Measurements from ENCODE around the gene SLC12A4. TPM values are rescaled to one million over a fixed set of nuclear protein-coding genes. Genes with fewer than 3 reads are reported as not detected.
"Not testable (repeated sequence)": the region's sequence is repeated elsewhere in the genome, so short reads cannot be mapped to it uniquely, and the experiment has no call there.

The SLC12A4 gene
- total RNA-seq, 1 experiment from 2014 or later: 11.0 TPM

- no peaks in the 10 kb centered on the region for H4K20me1 ChIP-seq (ENCODE audit: insufficient read depth, low read depth, low read length)
- H3K4me2 ChIP-seq (ENCODE audit: low read depth, low read length, poor library complexity, severe bottlenecking): no peak overlapping the region
- H3K36me3 ChIP-seq (ENCODE audit: insufficient read depth, low read length): no peaks in the 10 kb centered on the region
- H3K27ac ChIP-seq (ENCODE audit: low read length): no peak overlapping the region
- no peak overlapping the region for H2AFZ ChIP-seq (ENCODE audit: low read length)
- H3K9me2 ChIP-seq (replicated peaks; ENCODE audit: insufficient read depth, low read length): no peaks in the 10 kb centered on the region
- no peak overlapping the region for H3K4me3 ChIP-seq (ENCODE audit: low read length)
- H3K27me3 ChIP-seq (ENCODE audit: low read length): no peaks in the 10 kb centered on the region
- H3K79me2 ChIP-seq (ENCODE audit: low read length): peaks cover 15% of the 10 kb centered on the region; the same call in 1 of the 2 replicates
- no peaks in the 10 kb centered on the region for H3K9me3 ChIP-seq (ENCODE audit: low read length)
- no peaks in the 10 kb centered on the region for H3K4me1 ChIP-seq (ENCODE audit: low read length)
- no peak for DNase-seq
- no peak overlapping the region for H3K9ac ChIP-seq (ENCODE audit: low read length)
These were observed 51.1 kb downstream of the SLC12A4 start for GRCh38 chr16:67917140-67917851.

GRCh38 chr16:67915831-67916723 lies 52.4 kb downstream of the SLC12A4 start:
- H3K79me2 ChIP-seq (ENCODE audit: low read length): peaks cover 19% of the 10 kb centered on the region; the same call in 1 of the 2 replicates

GRCh38 chr16:67915496-67915769 lies 53.0 kb downstream of the SLC12A4 start:
- not testable (repeated sequence) for H3K4me2 ChIP-seq (ENCODE audit: low read depth, low read length, poor library complexity, severe bottlenecking); DNase-seq; H3K9me2 ChIP-seq (replicated peaks; ENCODE audit: insufficient read depth, low read length); H3K4me3 ChIP-seq (ENCODE audit: low read length); H3K27me3 ChIP-seq (ENCODE audit: low read length); H3K9ac ChIP-seq (ENCODE audit: low read length); H3K27ac ChIP-seq (ENCODE audit: low read length); H3K36me3 ChIP-seq (ENCODE audit: insufficient read depth, low read length); H3K4me1 ChIP-seq (ENCODE audit: low read length); H3K9me3 ChIP-seq (ENCODE audit: low read length); H4K20me1 ChIP-seq (ENCODE audit: insufficient read depth, low read depth, low read length); H2AFZ ChIP-seq (ENCODE audit: low read length)
- H3K79me2 ChIP-seq (ENCODE audit: low read length): peaks cover 16% of the 10 kb centered on the region; the same call in 1 of the 2 replicates

More at GRCh38 chr16:67915831-67916723, 52.4 kb downstream of the SLC12A4 start:
- no peak overlapping the region for H2AFZ ChIP-seq (ENCODE audit: low read length)
- H3K27me3 ChIP-seq (ENCODE audit: low read length): no peaks in the 10 kb centered on the region
- H3K9me2 ChIP-seq (replicated peaks; ENCODE audit: insufficient read depth, low read length): no peaks in the 10 kb centered on the region
- H3K4me2 ChIP-seq (ENCODE audit: low read depth, low read length, poor library complexity, severe bottlenecking): no peak overlapping the region
- no peaks in the 10 kb centered on the region for H3K36me3 ChIP-seq (ENCODE audit: insufficient read depth, low read length)
- no peak overlapping the region for H3K4me3 ChIP-seq (ENCODE audit: low read length)
- no peaks in the 10 kb centered on the region for H4K20me1 ChIP-seq (ENCODE audit: insufficient read depth, low read depth, low read length)
- H3K4me1 ChIP-seq (ENCODE audit: low read length): no peaks in the 10 kb centered on the region
- H3K9me3 ChIP-seq (ENCODE audit: low read length): no peaks in the 10 kb centered on the region
- H3K27ac ChIP-seq (ENCODE audit: low read length): no peak overlapping the region
- no peak overlapping the region for H3K9ac ChIP-seq (ENCODE audit: low read length)
- no peak for DNase-seq

GRCh38 chr16:67914758-67915495 lies 53.5 kb downstream of the SLC12A4 start:
- no peak for DNase-seq
- Histone ChIP-seq H3K27me3 (ENCODE audit: low read length) (no peaks in the 10 kb centered on the region), H3K4me1 (ENCODE audit: low read length) (peaks cover 3% of the 10 kb centered on the region), H3K4me3 (ENCODE audit: low read length) (no peak overlapping the region), H3K9me2 (replicated peaks; ENCODE audit: insufficient read depth, low read length) (no peaks in the 10 kb centered on the region), H3K27ac (ENCODE audit: low read length) (no peak overlapping the region), H2AFZ (ENCODE audit: low read length) (no peak overlapping the region), H3K9ac (ENCODE audit: low read length) (no peak overlapping the region), H3K4me2 (ENCODE audit: low read depth, low read length, poor library complexity, severe bottlenecking) (no peak overlapping the region), H3K9me3 (ENCODE audit: low read length) (no peaks in the 10 kb centered on the region), H3K36me3 (ENCODE audit: insufficient read depth, low read length) (no peaks in the 10 kb centered on the region), H3K79me2 (ENCODE audit: low read length) (peaks cover 14% of the 10 kb centered on the region; the same call in 1 of the 2 replicates), H4K20me1 (ENCODE audit: insufficient read depth, low read depth, low read length) (no peaks in the 10 kb centered on the region)

- Histone ChIP-seq H3K9me2 (replicated peaks; ENCODE audit: insufficient read depth, low read length) (no peaks in the 10 kb centered on the region), H3K27me3 (ENCODE audit: low read length) (no peaks in the 10 kb centered on the region), H3K9ac (ENCODE audit: low read length) (no peak overlapping the region), H3K4me3 (ENCODE audit: low read length) (no peak overlapping the region), H3K4me2 (ENCODE audit: low read depth, low read length, poor library complexity, severe bottlenecking) (no peak overlapping the region), H3K36me3 (ENCODE audit: insufficient read depth, low read length) (no peaks in the 10 kb centered on the region), H3K4me1 (ENCODE audit: low read length) (peaks cover 8% of the 10 kb centered on the region), H4K20me1 (ENCODE audit: insufficient read depth, low read depth, low read length) (no peaks in the 10 kb centered on the region), H3K79me2 (ENCODE audit: low read length) (peaks cover 4% of the 10 kb centered on the region; the same call in 1 of the 2 replicates), H3K9me3 (ENCODE audit: low read length) (no peaks in the 10 kb centered on the region), H3K27ac (ENCODE audit: low read length) (no peak overlapping the region), H2AFZ (ENCODE audit: low read length) (no peak overlapping the region)
- DNase-seq: no peak
These were observed 58.3 kb downstream of the SLC12A4 start for GRCh38 chr16:67910158-67910557.

- Histone ChIP-seq H2AFZ (ENCODE audit: low read length) (no peak overlapping the region), H3K9ac (ENCODE audit: low read length) (no peak overlapping the region), H3K9me2 (replicated peaks; ENCODE audit: insufficient read depth, low read length) (no peaks in the 10 kb centered on the region), H4K20me1 (ENCODE audit: insufficient read depth, low read depth, low read length) (no peaks in the 10 kb centered on the region), H3K4me1 (ENCODE audit: low read length) (peaks cover 8% of the 10 kb centered on the region), H3K9me3 (ENCODE audit: low read length) (no peaks in the 10 kb centered on the region), H3K4me3 (ENCODE audit: low read length) (no peak overlapping the region), H3K79me2 (ENCODE audit: low read length) (peaks cover 4% of the 10 kb centered on the region; the same call in 1 of the 2 replicates), H3K36me3 (ENCODE audit: insufficient read depth, low read length) (no peaks in the 10 kb centered on the region), H3K27me3 (ENCODE audit: low read length) (no peaks in the 10 kb centered on the region), H3K27ac (ENCODE audit: low read length) (no peak overlapping the region), H3K4me2 (ENCODE audit: low read depth, low read length, poor library complexity, severe bottlenecking) (no peak overlapping the region)
- no peak for DNase-seq
These were observed 59.2 kb downstream of the SLC12A4 start for GRCh38 chr16:67909056-67909742.

- H3K4me2 ChIP-seq (ENCODE audit: low read depth, low read length, poor library complexity, severe bottlenecking): no peak overlapping the region
- no peak overlapping the region for H3K9ac ChIP-seq (ENCODE audit: low read length)
- no peaks in the 10 kb centered on the region for H3K9me2 ChIP-seq (replicated peaks; ENCODE audit: insufficient read depth, low read length)
- H3K79me2 ChIP-seq (ENCODE audit: low read length): peaks cover 4% of the 10 kb centered on the region; the same call in 1 of the 2 replicates
- no peaks in the 10 kb centered on the region for H3K27me3 ChIP-seq (ENCODE audit: low read length)
- peaks cover 8% of the 10 kb centered on the region for H3K4me1 ChIP-seq (ENCODE audit: low read length)
- no peaks in the 10 kb centered on the region for H4K20me1 ChIP-seq (ENCODE audit: insufficient read depth, low read depth, low read length)
- no peak overlapping the region for H2AFZ ChIP-seq (ENCODE audit: low read length)
- DNase-seq: no peak
- no peaks in the 10 kb centered on the region for H3K36me3 ChIP-seq (ENCODE audit: insufficient read depth, low read length)
- no peaks in the 10 kb centered on the region for H3K9me3 ChIP-seq (ENCODE audit: low read length)
- no peak overlapping the region for H3K27ac ChIP-seq (ENCODE audit: low read length)
- H3K4me3 ChIP-seq (ENCODE audit: low read length): no peak overlapping the region
These were observed 60.8 kb downstream of the SLC12A4 start for GRCh38 chr16:67907397-67908180.

Measured in Karpas-422 (cell line).